K562 (cell line): ENCODE measurements around the gene ZNF181. TPM values are rescaled to one million over a fixed set of nuclear protein-coding genes. Genes with fewer than 3 reads are reported as not detected.
A peak's percentile ranks its signal among the peaks of the same experiment; 100 is the strongest.

ENCODE experiments used
- ATAC-seq: fragments of 200-7000 bp; cut with Tn5 transposase; 3 replicates; pipeline ENCODE4 v1.9.1; 2020; ENCODE audit warnings: moderate library complexity
- BruUV-seq: library from RNA; stranded (reverse); fragments of 400-500 nt; replicated peaks from 2 replicates; lab custom pipeline; 2021; lab: Mats Ljungman, UMichigan
- CTCF ChIA-PET: fragments of 300-600 bp; formaldehyde crosslinking; extraction: SDS; loops from one replicate; lab custom pipeline; 2021; ENCODE audit warnings: low intra/inter-chr PET ratio; lab: Yijun Ruan, JAX
- POLR2A ChIA-PET: fragments of 300-600, 350-650 bp; sonication (Branson Sonifier 250); formaldehyde crosslinking; extraction: SDS; loops from one replicate; lab custom pipeline; 2021; ENCODE audit warnings: antibody characterized with exemption, inconsistent platforms; lab: Yijun Ruan, JAX
- DNase-seq, 4 experiments: peaks; one replicate each; pipeline versions ENCODE4 v3.0.0 to v3.0.0-alpha.2; 2011 to 2018; ENCODE audit warnings: low spot score in 3 of 4, mixed read lengths in 3 of 4; ENCODE audit errors: extremely low read depth in 1 of 4
- FAIRE-seq: peaks from 2 replicates; lab custom pipeline; 2011; peaks lifted over from hg19 to GRCh38; lab: Jason Lieb, UNC
- H2AFZ ChIP-seq: 2 replicates; pipeline ENCODE4 v1.6.0; 2011; ENCODE audit warnings: low read depth, low read length, control low read depth, inconsistent platforms
- H3K27ac ChIP-seq: fragments of 200-600 bp; 3 replicates; pipeline ENCODE4 v1.8.0; 2011; ENCODE audit warnings: low read depth, mild to moderate bottlenecking, control low read depth, inconsistent platforms, low read length, moderate library complexity, mixed read lengths; ENCODE audit errors: extremely low read depth
- H3K27me3 ChIP-seq, 2 experiments: fragments of 300-600 bp in 1 of 2; 2 replicates in 1 of 2; 3 replicates in 1 of 2; pipeline versions ENCODE4 v1.6.0 to v1.8.0; 2011; ENCODE audit warnings: inconsistent platforms in 2 of 2, low read length in 2 of 2, mild to moderate bottlenecking in 1 of 2, mixed read lengths in 1 of 2, moderate library complexity in 1 of 2; ENCODE audit not compliant: control insufficient read depth in 2 of 2, insufficient read depth in 2 of 2
- H3K36me3 ChIP-seq: fragments of 300-600 bp; 3 replicates; pipeline ENCODE4 v1.8.0; 2011; ENCODE audit warnings: mild to moderate bottlenecking, low read length, inconsistent platforms; ENCODE audit not compliant: control insufficient read depth, insufficient read depth
- H3K4me1 ChIP-seq, 2 experiments: fragments of 200-600 bp in 1 of 2; replicated peaks in 1 of 2; 2 replicates in 1 of 2; 3 replicates in 1 of 2; pipeline versions ENCODE4 v1.5.1 to v1.8.0; 2011; ENCODE audit warnings: inconsistent platforms in 2 of 2, low read length in 2 of 2, mild to moderate bottlenecking in 1 of 2, mixed read lengths in 1 of 2, moderate library complexity in 1 of 2; ENCODE audit not compliant: control insufficient read depth in 2 of 2, insufficient read depth in 2 of 2
- H3K4me2 ChIP-seq: 2 replicates; pipeline ENCODE4 v1.6.1; 2011; ENCODE audit warnings: low read length, control low read depth, inconsistent platforms, mixed read lengths; ENCODE audit not compliant: insufficient read depth
- H3K4me3 ChIP-seq: fragments of 200-600 bp; sonication (generic), shearing (Covaris generic); 2 replicates; pipeline ENCODE4 v1.5.1; 2016; ENCODE audit warnings: control low read depth, inconsistent platforms
- H3K79me2 ChIP-seq: fragments of 200-600 bp; 3 replicates; pipeline ENCODE4 v1.8.0; 2011; ENCODE audit warnings: low read length, inconsistent platforms; ENCODE audit not compliant: control insufficient read depth, insufficient read depth
- H3K9ac ChIP-seq, 2 experiments: 2 replicates each; pipeline versions ENCODE4 v1.6.0 to v1.6.1; 2011; ENCODE audit warnings: low read depth in 2 of 2, low read length in 2 of 2, control low read depth in 1 of 2, inconsistent platforms in 1 of 2, mild to moderate bottlenecking in 1 of 2, mixed read lengths in 1 of 2; ENCODE audit not compliant: insufficient read depth in 1 of 2
- H3K9me1 ChIP-seq: one replicate; pipeline ENCODE4 v1.6.0; 2011; ENCODE audit warnings: inconsistent platforms, mild to moderate bottlenecking, low read length, moderate library complexity; ENCODE audit not compliant: control insufficient read depth, insufficient read depth
- H3K9me3 ChIP-seq: replicated peaks from 2 replicates; pipeline ENCODE4 v1.5.1; 2011; ENCODE audit warnings: low read depth, low read length, inconsistent platforms; ENCODE audit not compliant: control insufficient read depth, insufficient read depth
- H4K20me1 ChIP-seq: replicated peaks from 2 replicates; pipeline ENCODE4 v1.6.1; 2011; ENCODE audit warnings: low read length, inconsistent platforms, mixed read lengths; ENCODE audit not compliant: control insufficient read depth, insufficient read depth
- CREM ChIP-seq: IDR thresholded peaks from 2 replicates; pipeline ENCODE4 v1.6.1; 2014; ENCODE audit warnings: antibody characterized with exemption, low read depth
- ELF1 ChIP-seq: fragments of 200-800 bp; sonication (Bioruptor generic); IDR thresholded peaks from 2 replicates; pipeline ENCODE4 v1.6.1; 2016; ENCODE audit warnings: missing genetic modification characterization, missing compliant biosample characterization
- FOXJ3 ChIP-seq: sonication (generic); formaldehyde crosslinking; IDR thresholded peaks from 2 replicates; pipeline ENCODE4 v1.4.0; 2020; ENCODE audit warnings: mild to moderate bottlenecking, missing genetic modification reagents
- HNRNPL ChIP-seq: fragments of 200-400 bp; formaldehyde crosslinking; IDR thresholded peaks from 2 replicates; pipeline ENCODE4 v1.6.1; 2017; ENCODE audit warnings: low read depth, mild to moderate bottlenecking, low read length
- NCOR1 ChIP-seq: fragments of 450-650 bp; IDR thresholded peaks from 2 replicates; pipeline ENCODE4 v1.6.1; 2016; ENCODE audit warnings: mild to moderate bottlenecking, moderate library complexity
- PHB ChIP-seq: fragments of 250-450 bp; sonication (Bioruptor Pico); IDR thresholded peaks from 2 replicates; pipeline ENCODE4 v1.5.0; 2021
- SAP30 ChIP-seq: fragments of 200-600 bp; sonication (generic); IDR thresholded peaks from 2 replicates; pipeline ENCODE4 v1.6.1; 2012; ENCODE audit warnings: borderline replicate concordance, low read depth, mild to moderate bottlenecking, moderate library complexity, low read length, control low read depth, inconsistent platforms; ENCODE audit not compliant: insufficient read depth, poor library complexity, severe bottlenecking
- SMAD1 ChIP-seq: fragments of 150-350 bp; IDR thresholded peaks from 2 replicates; pipeline ENCODE4 v1.6.1; 2014; ENCODE audit warnings: low read length, low read depth; ENCODE audit not compliant: partially characterized antibody
- ZBTB7A ChIP-seq: IDR thresholded peaks from 2 replicates; pipeline ENCODE4 v1.6.1; 2011; ENCODE audit warnings: low read depth, mild to moderate bottlenecking, low read length, moderate library complexity, borderline replicate concordance; ENCODE audit not compliant: control insufficient read depth
- ZNF165 ChIP-seq: fragments of 250-450 bp; sonication (Bioruptor Pico); IDR thresholded peaks from 2 replicates; pipeline ENCODE4 v1.4.0; 2020; ENCODE audit warnings: borderline replicate concordance
- ZNF780A ChIP-seq: fragments of 250-450 bp; sonication (Bioruptor Pico); IDR thresholded peaks from 2 replicates; pipeline ENCODE4 v1.5.0; 2021; ENCODE audit warnings: mild to moderate bottlenecking
- WGBS: fragments of 100-300 bp; shearing (Covaris generic); methylation state at CpG from one replicate; pipeline ENCODE4 v1.1.6; 2016; ENCODE audit warnings: low coverage, mixed read lengths; ENCODE audit not compliant: insufficient coverage; ENCODE audit errors: missing lambda C conversion rate; 5-methylcytosine and 5-hydroxymethylcytosine counted together
- in situ Hi-C: fragments of 300-500 bp; cut with MboI; formaldehyde crosslinking; loops from 4 replicates; pipeline ENCODE4 v1.15.0; 2018; ENCODE audit warnings: inconsistent platforms, mixed read lengths
- intact Hi-C: fragments of 100-400 bp; cut with micrococcal nuclease; formaldehyde crosslinking; loops from 2 replicates; pipeline ENCODE4 v1.14.2; 2022
- polyA plus RNA-seq, 8 experiments: library from polyadenylated mRNA; depleted of rRNA in 4 of 8; stranded (reverse) in 5 of 8; unstranded in 3 of 8; fragments of >200 nt; fragmentation: Nextera tagmentation in 2 of 8; fragmentation: Illumina TruSeq in 1 of 8; extraction: Ambion mirVana in 2 of 8; extraction: Trizol in 1 of 8; gene quantifications; 2 replicates each; pipeline versions ENCODE4 v1.2.1 to v1.2.3, GENCODE V29; 2011 to 2014; ENCODE audit warnings: inconsistent platforms in 1 of 8, missing spikeins in 1 of 8
- total RNA-seq, 7 experiments: library from RNA; depleted of rRNA in 6 of 7; stranded (reverse); fragments of >200 nt in 6 of 7; fragmentation: Illumina TruSeq in 2 of 7; extraction: Trizol in 2 of 7; gene quantifications; 2 replicates each; pipeline versions ENCODE4 v1.2.1 to v1.2.3, GENCODE V29; 2011 to 2021; ENCODE audit warnings: low replicate concordance in 1 of 7
- TF ChIP-seq, protein P1 (sequence below): fragments of 450-650 bp; formaldehyde crosslinking; IDR thresholded peaks from 2 replicates; pipeline ENCODE4 v1.4.0; 2020; ENCODE audit warnings: mild to moderate bottlenecking, moderate library complexity
- TF ChIP-seq, protein P2 (sequence below): sonication (generic); formaldehyde crosslinking; IDR thresholded peaks from 2 replicates; pipeline ENCODE4 v1.8.0; 2022; ENCODE audit warnings: missing genetic modification reagents, mild to moderate bottlenecking, borderline replicate concordance
- TF ChIP-seq, protein P3 (sequence below), 2 experiments: fragments of 450-650 bp; IDR thresholded peaks; 2 replicates each; pipeline ENCODE4 v1.6.1; 2016
- TF ChIP-seq, protein P4 (sequence below): fragments of 250-450 bp; sonication (Bioruptor Pico); IDR thresholded peaks from 2 replicates; pipeline ENCODE4 v1.5.0; 2021

The ZNF181 gene
- total and polyA plus RNA-seq, 9 of the 15 experiments (the other 6 are each of a cell fraction or from before 2014, with no cell fraction given): 4.3 to 20.3 (median 12.1) TPM

DNA sequence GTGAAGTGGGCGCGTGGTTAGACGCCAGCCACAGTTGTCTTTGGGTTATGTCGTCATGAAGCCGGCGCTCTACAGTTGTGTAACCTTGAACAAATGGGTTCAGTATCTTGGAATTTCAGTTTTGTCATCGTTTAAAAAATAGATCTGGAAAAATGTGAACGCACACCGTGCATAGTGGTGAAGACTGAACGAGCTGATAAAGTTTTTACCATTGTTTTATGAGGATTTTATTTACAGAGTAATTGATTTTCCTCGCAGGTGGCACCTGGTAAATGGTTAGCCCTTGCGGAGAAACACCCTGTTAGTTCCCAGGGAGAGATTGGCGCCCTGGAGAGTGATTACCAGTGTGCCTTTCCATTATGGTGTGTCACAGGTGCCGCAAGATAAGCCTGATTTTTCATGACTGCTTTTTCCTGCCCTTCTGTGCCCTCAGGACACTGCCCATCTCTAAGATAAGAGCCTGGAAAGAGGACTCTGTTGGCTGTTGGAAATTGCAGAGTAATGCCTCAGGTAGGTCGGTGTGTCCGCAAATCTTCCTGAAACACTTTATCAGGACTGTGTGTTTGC, 577 bp downstream of the ZNF181 start:
- Histone ChIP-seq H3K4me2 (peak overlapping the region; percentile 98), H3K79me2 (peaks cover 22% of the 10 kb centered on the region; the same call in 2 of the 3 replicates), H3K27me3 (no peaks in the 10 kb centered on the region), H2AFZ (peak overlapping the region; percentile 94), H3K9ac (peak overlapping the region; percentile 86 to 93), H3K9me1 (peaks cover 6% of the 10 kb centered on the region), H3K9me3 (no peaks in the 10 kb centered on the region), H3K36me3 (peaks cover 16% of the 10 kb centered on the region; the same call in 2 of the 3 replicates), H3K27ac (peak overlapping the region; percentile 93), H4K20me1 (no peaks in the 10 kb centered on the region), H3K4me1 (peaks cover 30 to 35% of the 10 kb centered on the region in 2 experiments), H3K4me3 (peak overlapping the region; percentile 52)
- no peak for ATAC-seq
- in situ Hi-C loops: no loop called here
- peak; percentile 80 for FAIRE-seq
- 3% methylated on average over 16 of the region's 16 CpGs for WGBS
- BruUV-seq: TSS peak; percentile 69
- intact Hi-C loops: loop anchor here (2.0 kb wide), 1 partner anchor 278 kb away; no protein-coding TSS in a partner anchor
- CTCF ChIA-PET: interaction anchor here (1.0 kb wide), 1 partner anchor 278 kb away, joined by 3 read pairs; no protein-coding TSS in a partner anchor
- POLR2A ChIA-PET: no interaction called here
- peak in 2 of 4 experiments; percentile 20 to 40 for DNase-seq
- TF ChIP-seq, protein P1, sequence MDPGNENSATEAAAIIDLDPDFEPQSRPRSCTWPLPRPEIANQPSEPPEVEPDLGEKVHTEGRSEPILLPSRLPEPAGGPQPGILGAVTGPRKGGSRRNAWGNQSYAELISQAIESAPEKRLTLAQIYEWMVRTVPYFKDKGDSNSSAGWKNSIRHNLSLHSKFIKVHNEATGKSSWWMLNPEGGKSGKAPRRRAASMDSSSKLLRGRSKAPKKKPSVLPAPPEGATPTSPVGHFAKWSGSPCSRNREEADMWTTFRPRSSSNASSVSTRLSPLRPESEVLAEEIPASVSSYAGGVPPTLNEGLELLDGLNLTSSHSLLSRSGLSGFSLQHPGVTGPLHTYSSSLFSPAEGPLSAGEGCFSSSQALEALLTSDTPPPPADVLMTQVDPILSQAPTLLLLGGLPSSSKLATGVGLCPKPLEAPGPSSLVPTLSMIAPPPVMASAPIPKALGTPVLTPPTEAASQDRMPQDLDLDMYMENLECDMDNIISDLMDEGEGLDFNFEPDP (CRISPR knock-in tag): no peak
- TF ChIP-seq ELF1 (tag): no peak
- TF ChIP-seq, protein P2, sequence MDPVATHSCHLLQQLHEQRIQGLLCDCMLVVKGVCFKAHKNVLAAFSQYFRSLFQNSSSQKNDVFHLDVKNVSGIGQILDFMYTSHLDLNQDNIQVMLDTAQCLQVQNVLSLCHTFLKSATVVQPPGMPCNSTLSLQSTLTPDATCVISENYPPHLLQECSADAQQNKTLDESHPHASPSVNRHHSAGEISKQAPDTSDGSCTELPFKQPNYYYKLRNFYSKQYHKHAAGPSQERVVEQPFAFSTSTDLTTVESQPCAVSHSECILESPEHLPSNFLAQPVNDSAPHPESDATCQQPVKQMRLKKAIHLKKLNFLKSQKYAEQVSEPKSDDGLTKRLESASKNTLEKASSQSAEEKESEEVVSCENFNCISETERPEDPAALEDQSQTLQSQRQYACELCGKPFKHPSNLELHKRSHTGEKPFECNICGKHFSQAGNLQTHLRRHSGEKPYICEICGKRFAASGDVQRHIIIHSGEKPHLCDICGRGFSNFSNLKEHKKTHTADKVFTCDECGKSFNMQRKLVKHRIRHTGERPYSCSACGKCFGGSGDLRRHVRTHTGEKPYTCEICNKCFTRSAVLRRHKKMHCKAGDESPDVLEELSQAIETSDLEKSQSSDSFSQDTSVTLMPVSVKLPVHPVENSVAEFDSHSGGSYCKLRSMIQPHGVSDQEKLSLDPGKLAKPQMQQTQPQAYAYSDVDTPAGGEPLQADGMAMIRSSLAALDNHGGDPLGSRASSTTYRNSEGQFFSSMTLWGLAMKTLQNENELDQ (CRISPR knock-in tag): no peak
- TF ChIP-seq, protein P3, sequence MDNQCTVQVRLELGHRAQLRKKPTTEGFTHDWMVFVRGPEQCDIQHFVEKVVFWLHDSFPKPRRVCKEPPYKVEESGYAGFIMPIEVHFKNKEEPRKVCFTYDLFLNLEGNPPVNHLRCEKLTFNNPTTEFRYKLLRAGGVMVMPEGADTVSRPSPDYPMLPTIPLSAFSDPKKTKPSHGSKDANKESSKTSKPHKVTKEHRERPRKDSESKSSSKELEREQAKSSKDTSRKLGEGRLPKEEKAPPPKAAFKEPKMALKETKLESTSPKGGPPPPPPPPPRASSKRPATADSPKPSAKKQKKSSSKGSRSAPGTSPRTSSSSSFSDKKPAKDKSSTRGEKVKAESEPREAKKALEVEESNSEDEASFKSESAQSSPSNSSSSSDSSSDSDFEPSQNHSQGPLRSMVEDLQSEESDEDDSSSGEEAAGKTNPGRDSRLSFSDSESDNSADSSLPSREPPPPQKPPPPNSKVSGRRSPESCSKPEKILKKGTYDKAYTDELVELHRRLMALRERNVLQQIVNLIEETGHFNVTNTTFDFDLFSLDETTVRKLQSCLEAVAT (IDR thresholded peaks at IDR 0.05): no peak; a peak in 1 of 4 replicates
- TF ChIP-seq SAP30: peak; percentile 7
- TF ChIP-seq, protein P4, sequence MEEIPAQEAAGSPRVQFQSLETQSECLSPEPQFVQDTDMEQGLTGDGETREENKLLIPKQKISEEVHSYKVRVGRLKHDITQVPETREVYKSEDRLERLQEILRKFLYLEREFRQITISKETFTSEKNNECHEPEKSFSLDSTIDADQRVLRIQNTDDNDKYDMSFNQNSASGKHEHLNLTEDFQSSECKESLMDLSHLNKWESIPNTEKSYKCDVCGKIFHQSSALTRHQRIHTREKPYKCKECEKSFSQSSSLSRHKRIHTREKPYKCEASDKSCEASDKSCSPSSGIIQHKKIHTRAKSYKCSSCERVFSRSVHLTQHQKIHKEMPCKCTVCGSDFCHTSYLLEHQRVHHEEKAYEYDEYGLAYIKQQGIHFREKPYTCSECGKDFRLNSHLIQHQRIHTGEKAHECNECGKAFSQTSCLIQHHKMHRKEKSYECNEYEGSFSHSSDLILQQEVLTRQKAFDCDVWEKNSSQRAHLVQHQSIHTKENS: no peak
- no peak for TF ChIP-seq SMAD1
- TF ChIP-seq CREM: peak; percentile 99
- 0 out of 2 replicates have a peak, but pooled peaks have one; percentile 1 for TF ChIP-seq NCOR1
- TF ChIP-seq PHB (CRISPR knock-in tag): no peak
- no peak for TF ChIP-seq FOXJ3 (CRISPR knock-in tag)
- TF ChIP-seq ZBTB7A: no peak
- TF ChIP-seq ZNF165: no peak
- no peak for TF ChIP-seq HNRNPL
- no peak for TF ChIP-seq ZNF780A (CRISPR knock-in tag)
